ENCODE measurements around the gene SLC25A19. TPM values are rescaled to one million over a fixed set of nuclear protein-coding genes. Genes with fewer than 3 reads are reported as not detected.

SLC25A19 gene
- total and polyA plus RNA-seq, 9 of the 15 experiments (the other 6 are each of a cell fraction or from before 2014, with no cell fraction given): 33.4 to 76.6 (median 55.3) TPM

GRCh38 chr17:75271233-75271954 is 17.8 kb downstream of the SLC25A19 start (continued):
- TF ChIP-seq REST (IDR thresholded peaks at IDR 0.05; ENCODE audit: borderline replicate concordance): no peak
- TF ChIP-seq REST (CRISPR knock-in tag; IDR thresholded peaks at IDR 0.05; ENCODE audit: low read depth): no peak
- TF ChIP-seq U2AF2 (optimal IDR thresholded peaks at IDR 0.05; ENCODE audit: low read depth, low read length): no peak
- no peak for TF ChIP-seq LEF1 (IDR thresholded peaks at IDR 0.05)
- no peak for TF ChIP-seq ZBTB49 (CRISPR knock-in tag; IDR thresholded peaks at IDR 0.05; ENCODE audit: borderline replicate concordance)
- no peak for TF ChIP-seq ZFP36 (IDR thresholded peaks at IDR 0.05; ENCODE audit: low read depth, low read length, partially characterized antibody)
- no peak; the same call in 1 of the 2 replicates for TF ChIP-seq CHD2 (IDR thresholded peaks at IDR 0.05; ENCODE audit: low read depth, low read length)
- TF ChIP-seq CEBPZ (IDR thresholded peaks at IDR 0.05; ENCODE audit: borderline replicate concordance, low read depth, low read length): no peak
- no peak for TF ChIP-seq MCM2 (IDR thresholded peaks at IDR 0.05; ENCODE audit: low read depth)
- no peak for TF ChIP-seq NCOA6 (IDR thresholded peaks at IDR 0.05)
- no peak for TF ChIP-seq DMBX1 (CRISPR knock-in tag; IDR thresholded peaks at IDR 0.05; ENCODE audit: borderline replicate concordance)
- TF ChIP-seq ZNF212 (CRISPR knock-in tag; IDR thresholded peaks at IDR 0.05): no peak
- TF ChIP-seq ATF1 (CRISPR knock-in tag; IDR thresholded peaks at IDR 0.05): peak; percentile 64; the same call in 1 of the 2 replicates
- TF ChIP-seq ATF1 (tag; IDR thresholded peaks at IDR 0.05): peak; percentile 91
